NCI-H2107 treated with DMSO at 0.1 percent for 48 hours (cell line): ENCODE measurements around the gene ADRA2C.

Source experiments
- DNase-seq: peaks from one replicate; lab custom pipeline; 2025; ENCODE audit not compliant: unreplicated experiment; lab: John Stamatoyannopoulos, UW

The ADRA2C gene

DNA sequence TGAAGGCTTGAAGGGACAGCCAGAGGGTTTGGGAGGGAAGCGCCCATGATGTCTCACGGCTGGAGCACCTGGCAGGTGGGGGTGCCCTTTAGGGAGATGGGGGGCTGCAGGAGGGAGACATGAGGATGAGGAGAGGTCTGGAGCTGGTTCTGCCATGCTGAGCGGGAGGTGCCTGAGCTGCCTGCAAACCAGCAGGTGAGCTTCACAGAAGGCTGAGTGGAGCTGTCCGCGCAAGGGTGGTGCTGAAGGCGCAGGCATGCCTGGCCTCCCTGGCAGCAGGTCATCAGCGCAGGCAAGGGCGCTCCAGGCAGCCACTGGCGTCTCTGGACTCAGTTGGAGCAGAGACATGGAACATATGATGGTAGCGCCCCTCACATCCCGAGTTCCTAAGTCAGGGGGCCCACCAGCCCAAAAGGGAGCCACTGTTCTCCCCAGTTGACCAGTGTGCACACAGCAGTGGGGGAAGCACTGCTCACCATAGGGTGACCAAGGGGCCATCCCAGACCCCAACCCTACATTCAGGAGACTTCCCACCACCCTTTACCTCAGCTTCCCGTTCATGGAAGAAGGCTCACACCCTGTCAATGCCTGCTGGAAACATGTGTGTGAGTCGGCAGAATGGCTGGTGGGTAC lies 25.8 kb downstream of the ADRA2C start:
- DNase-seq = no peak

DNA sequence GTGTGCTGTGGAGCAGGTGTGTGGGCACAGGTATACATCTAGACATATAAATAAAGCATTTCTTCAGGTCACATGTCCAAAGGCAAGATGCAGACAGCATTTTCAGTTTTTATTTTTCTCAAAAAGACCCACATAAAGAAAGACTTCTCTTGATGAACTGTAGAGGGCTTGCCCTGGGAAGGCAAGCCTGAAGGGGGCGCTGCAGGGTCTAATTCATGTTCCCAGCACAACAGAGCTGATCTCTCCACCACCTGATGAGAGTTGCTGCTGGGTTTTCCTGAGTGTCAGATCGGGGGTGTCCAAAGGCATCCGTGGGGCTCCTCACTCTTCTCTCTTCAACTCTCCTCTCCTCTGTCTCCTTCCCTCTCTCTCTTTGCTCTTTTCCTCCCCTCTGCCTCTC lies 26.6 kb downstream of the ADRA2C start:
- no peak for DNase-seq

DNA sequence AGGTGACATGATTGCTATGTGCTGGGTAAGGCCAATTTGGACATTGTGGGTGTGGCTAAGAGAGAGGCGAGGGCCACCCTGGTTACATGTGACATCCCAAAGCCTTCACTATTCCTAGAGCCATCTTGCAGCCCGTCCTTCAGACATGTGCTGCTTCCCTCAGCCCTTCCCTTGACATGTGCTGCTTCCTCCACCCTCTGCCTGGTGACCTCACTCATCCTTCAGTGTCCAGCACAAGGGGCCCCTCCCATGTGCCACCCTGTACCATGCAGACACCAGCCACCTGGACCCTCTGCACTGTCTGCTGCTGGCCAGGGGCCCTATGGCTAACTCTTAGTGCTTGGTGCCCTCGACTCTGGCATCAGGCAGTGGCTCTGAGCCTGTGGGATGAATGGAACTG lies 27.4 kb downstream of the ADRA2C start:
- no peak for DNase-seq

DNA sequence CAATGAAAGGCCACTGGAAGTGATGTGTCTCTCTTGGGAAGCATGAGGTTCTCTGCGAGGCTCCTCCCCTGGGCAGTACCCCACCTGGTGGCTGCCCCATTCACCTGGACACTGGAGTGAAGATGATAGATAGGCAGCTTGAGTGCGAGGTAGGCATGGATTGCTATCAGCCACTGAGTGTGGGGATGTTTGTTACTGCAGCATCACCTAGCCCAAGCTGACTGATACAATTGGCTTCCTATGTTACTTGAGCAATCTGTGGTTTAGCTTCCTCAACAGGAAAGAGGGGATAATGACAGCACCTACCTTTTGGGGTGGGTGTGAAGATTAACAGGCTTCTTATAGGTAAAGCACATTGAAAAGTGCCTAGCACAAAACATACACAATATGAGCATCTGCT lies 30.8 kb downstream of the ADRA2C start:
- no peak for DNase-seq

DNA sequence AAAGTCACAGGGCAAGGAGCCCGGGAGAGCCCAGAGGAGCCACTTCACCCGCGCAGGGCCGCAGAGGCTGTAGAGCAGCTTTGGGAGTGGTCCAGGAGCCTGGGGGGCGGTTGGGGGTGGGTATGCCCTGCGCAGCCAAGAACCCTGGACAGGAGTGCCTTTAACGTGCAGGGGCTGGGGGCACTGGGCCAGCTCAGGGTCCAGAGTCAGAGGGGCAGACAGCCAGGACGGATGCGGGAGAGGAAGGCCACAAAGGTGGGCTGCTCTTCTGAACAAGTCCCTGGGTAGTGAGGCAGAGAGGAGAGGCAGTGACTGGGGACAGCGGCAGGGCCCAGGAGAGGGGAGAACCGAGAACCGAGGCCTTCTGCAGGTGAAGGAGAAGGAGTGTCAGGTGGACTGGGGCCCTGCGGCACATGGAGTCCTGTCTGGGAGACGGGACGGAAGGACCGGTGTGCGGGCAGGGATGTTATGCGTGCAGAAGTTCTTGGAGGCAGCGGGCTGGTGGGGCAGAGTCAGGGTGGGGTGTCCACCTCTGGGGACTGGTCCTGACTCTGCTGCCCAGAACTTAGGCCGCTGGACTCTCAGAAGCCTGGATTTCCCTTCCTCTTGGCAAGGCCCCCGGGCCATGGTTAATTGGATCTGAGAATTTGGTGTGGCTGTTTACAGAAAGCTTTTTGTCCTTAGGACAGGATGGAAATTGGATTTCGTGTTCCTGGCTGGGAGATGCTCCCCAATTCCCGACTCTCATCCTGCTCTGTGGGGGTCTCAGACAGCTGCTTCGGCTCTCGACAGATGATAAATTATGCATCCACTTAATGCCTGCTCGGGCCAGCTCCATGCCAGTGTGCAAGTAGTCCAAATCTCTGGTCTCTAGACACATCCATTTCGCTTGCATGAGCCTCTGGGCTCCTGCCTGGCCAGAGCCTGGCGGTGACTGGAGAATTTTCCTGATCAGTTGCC lies 31.9 kb downstream of the ADRA2C start:
- DNase-seq = no peak

DNA sequence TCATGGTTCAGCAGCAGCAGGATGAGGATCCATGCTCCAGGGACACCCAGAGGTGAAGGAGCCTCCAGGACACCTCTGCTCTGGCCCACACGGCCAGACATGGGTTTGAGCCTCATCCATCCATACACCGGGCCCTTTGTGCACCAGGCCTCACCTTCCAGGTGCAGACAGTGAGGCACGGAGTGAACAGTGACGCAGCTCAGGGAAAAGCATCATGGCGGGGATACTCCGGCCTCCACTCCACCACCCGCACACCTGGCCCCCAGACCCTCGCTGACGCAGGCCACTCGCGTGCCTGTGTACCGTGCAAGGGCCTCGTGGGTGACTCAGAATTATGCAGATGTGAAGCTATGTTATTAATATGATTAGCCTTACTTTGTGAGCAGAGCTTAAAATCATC lies 33.3 kb downstream of the ADRA2C start:
- DNase-seq = no peak

DNA sequence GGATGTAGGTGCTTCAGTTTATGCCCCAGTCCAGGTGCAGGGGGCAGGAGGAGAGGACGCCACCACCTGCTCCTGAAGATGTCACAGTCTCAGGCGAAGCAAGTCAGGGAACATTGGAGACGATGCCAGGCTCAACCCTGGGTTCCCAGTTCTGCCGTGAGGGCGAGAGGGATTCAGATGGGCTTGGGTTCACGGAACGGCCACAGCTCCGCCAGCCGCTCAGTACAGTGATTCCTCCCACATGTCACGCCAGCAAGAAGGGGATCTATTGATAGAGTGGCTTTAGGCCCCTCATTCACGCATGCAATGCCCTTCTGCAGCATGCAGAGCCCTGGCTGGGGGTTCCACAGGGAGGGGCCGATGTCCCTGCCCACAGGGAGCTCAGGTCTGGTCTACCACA lies 34.2 kb downstream of the ADRA2C start:
- DNase-seq = no peak

DNA sequence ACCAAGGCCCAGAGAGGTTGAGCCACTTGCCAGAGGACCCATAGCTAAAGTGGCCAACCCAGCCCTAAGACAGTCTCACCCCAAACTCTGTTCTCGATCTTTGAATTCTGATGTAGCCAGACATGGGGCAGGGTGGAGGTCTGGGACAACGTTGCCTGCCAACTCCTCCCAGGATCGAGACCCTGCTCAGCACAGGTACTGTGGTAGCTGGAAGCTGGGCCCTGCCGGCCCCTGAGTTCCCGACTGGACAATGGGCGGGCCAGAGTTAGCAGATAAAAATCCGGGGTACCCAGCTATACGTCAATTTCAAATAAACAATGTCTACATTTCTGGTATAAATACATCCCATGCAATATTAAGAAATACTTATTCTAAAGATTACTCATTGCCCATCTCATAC lies 35.3 kb downstream of the ADRA2C start:
- no peak for DNase-seq

DNA sequence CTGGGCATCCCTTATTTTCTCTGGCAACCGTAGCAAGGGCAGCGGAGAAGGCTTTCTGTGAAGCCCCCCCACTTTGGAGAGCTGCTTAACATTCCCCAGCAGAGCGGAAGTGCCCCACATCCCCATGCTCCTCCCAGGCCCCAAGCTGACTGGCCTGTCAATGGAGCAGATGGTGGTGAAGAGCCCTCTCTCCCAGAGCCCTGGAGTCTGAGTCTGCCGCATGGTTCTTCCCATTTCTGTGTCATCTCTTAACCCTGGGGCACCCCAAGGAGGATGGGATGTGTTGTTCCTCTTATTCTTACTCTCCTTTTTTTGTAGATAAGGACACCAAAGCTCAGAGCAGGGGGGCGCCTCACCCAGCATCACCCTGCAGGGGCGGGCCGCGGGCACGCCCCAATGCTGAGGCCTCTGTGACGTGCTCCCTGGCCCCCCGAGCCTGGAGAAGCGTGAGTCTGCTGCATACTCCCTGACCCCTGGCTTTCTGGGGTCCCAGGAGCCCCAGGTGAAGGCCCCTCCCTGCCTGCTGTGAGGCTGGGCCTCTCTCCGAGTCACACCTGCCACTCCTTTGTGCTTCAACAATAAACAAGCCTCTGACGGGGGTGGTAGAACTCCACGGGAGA lies 35.9 kb downstream of the ADRA2C start:
- no peak for DNase-seq

DNA sequence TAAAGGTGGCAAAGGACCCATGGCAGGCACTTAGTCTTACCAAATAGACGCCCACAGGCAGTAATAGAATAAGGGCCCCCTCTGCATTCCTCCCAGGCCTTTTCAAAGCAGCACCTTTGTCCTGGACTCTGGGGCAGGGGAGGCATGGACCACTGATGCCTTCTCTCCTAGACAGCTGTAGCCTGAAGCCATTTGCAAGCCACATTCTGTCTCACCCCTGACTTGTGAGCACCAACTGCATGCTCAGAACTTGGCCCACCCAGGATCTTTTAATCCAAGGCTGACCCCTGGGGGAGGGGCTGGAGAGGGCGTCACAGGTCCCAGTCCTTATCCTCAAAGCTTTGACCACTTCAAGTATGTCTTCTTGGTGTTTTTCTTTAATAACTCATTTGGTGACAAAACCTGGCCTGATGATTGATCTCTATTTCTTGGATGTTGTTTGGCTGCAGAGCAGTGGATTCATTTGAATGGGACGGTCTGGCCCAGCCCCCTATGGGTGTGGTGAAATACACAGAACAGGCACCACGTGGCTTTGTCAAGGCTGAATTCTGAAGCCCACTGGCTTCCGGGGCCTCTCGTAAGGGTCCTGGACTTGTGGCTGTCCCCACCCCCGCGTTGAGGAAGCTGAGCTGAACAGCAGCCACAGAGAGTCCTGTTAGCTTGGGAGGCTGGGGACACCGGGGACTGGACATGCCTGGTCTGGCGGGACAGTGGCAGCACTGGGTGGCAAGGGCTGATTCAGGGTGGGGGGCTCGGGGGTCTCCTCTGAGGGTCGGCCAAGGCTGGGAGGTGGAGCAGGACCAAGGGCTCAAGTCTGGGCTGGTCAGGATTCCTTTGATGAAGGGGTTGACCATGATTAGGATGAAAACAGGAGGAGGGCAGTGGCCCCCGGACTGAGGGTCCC lies 36.6 kb downstream of the ADRA2C start:
- peak; percentile 34 for DNase-seq

DNA sequence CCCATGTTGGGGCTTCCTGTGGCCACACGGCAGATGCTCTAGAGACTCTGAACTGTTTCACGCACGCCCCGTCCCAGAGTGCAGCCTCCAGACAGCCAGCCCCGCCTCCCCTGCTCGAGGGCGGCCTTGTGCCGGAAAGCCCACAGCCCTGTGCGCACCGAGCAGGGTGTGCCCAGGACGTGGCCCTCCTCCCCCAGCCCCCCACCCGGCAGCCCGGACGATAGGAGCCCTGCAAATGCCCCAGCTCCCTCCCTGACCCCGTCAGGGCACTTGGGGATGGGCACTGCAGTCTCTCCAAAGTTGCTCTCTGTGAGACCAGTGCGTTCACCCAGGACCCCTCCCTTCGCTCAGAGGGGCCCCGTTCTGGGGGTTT lies 37.3 kb downstream of the ADRA2C start:
- no peak for DNase-seq

DNA sequence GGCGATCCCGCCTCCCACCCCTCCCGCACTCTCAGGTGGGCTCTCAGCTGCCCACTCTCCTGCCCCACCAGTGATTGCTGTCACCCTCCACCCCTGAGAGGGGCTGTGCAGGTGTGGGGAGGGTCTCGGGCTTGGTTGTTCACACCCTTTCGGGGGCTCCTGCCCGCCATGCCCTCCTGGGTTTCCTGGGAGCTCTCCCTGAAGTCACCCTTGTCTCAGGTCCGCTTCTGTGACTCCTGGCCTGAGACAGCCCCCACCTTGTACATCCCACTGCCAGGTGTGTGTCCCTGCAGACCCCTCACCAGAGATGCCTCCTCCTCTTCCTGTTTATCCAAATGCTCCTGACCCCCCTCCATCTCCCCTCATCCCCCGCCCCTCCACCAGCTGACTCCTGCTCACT lies 37.8 kb downstream of the ADRA2C start:
- no peak for DNase-seq

DNA sequence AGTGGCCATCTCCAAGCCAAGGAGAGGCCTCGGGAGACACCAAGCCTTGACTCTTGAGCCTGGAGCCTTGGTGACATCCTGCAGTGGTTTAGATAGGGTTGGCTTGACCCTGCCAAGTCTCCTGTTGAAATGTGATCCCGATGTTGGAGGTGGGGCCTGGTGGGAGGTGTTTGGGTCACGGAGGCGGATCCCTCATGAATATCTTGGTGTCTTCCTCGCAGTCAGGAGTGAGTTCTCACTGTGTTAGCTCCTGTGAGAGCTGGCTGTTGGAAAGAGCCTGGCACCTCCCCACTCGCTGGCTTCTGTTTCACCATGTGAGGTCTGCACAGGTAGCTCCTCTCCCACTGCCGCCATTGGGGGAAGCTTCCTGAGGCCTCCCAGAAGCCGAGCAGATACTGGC lies 38.8 kb downstream of the ADRA2C start:
- DNase-seq = no peak

DNA sequence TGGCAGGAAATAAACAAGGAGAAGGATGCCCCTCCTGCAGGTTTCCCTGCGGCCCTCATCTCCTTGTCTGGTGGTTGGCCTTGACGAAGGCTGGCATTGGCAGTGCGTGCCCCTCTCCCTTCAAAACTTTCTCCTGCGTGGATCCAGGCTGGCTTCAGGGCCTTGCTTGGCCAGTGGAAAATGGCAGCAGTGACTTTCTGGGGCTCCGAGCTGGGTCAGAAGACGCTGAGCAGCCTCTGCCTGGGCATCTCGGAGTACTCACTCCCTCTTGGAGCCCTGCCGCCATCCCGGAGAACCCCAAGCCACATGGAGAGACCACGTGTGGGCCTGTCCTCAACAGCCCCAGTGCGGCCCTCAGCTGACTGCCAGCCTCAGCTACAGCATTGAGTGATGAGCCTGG lies 39.5 kb downstream of the ADRA2C start:
- no peak for DNase-seq

DNA sequence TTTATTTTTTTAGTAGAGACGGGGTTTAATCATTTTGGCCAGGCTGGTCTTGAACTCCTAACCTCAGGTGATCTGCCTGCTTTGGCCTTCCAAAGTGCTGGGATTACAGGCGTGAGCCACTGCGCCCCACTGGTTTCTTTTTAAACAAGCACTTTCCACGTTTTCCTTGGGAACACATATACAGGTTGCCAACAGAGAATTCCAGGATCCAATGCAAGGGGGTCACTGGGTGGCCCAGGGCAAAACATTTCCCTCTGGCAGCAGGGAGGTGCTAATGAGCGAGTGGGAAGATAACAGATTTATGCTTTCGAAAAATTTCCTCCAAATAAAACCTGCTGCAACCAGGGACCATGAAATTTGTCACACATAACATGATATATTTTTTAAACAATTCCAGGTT lies 41.1 kb downstream of the ADRA2C start:
- no peak for DNase-seq

DNA sequence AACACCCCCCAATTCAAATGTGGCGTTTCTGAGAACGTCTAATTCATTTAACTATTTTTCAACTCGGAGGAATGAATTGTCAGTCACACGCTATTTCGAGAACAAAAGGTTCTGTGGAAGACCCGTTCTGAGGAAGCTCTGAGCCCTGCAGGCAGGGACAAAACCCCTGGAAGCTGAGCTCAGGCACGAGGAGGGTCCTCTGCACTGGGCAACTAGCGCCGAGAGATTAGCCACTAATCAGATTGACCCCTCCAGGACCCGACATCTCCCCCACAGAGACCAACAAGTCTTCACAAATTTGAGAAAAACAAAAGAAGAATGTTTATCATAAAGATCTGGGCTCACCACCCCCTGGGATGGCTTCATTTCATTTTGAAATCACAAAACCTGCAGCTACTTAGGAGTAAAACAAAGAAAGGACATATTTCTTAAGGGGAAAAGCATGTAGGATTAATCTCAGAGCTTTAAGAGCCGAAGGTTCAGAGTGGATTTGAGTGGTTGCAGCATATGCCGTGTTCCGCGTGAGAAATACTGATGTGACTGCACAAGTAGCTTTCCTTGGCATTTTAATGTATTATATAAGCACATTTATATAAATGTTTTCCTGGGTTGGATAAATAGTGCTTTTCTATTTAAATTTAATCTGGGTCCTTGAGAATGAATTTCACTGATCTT lies 41.8 kb downstream of the ADRA2C start:
- no peak for DNase-seq

DNA sequence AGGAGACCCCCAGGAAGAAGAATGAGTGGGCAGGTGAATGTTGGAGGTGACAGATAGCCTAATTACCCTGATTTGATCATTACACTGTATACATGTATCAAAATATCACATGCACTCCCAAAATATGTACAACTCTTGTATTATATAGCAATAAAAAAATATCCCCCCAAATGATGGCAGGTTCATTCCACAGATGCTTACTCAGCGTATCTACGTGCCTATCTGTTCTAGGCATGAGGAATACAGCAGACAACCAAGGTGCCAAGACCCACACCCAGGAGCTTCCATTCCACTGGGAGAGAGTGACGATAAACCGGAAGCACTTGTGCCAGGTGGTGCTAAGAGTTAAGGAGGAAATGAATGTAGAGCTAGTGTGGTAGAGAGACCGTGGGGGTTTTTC lies 42.4 kb downstream of the ADRA2C start:
- DNase-seq = no peak

DNA sequence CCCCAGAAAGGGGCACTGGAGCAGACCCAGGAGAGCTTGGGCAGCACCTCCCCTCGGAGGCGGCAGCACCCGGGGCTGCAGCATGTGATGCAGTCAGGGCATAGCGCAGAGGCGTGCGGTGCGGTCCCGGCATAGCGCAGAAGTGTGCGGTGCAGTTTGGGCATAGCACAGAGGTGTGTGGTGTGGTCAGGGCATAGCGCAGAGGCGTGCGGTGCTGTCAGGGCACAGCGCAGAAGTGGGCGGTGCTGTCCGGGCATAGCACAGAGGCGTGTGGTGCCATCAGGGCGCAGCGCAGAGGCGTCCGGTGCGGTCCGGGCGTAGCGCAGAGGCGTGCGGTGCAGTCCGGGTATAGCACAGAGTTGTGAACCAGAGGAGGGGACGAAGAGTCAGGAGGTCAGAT lies 42.8 kb downstream of the ADRA2C start:
- no peak for DNase-seq

DNA sequence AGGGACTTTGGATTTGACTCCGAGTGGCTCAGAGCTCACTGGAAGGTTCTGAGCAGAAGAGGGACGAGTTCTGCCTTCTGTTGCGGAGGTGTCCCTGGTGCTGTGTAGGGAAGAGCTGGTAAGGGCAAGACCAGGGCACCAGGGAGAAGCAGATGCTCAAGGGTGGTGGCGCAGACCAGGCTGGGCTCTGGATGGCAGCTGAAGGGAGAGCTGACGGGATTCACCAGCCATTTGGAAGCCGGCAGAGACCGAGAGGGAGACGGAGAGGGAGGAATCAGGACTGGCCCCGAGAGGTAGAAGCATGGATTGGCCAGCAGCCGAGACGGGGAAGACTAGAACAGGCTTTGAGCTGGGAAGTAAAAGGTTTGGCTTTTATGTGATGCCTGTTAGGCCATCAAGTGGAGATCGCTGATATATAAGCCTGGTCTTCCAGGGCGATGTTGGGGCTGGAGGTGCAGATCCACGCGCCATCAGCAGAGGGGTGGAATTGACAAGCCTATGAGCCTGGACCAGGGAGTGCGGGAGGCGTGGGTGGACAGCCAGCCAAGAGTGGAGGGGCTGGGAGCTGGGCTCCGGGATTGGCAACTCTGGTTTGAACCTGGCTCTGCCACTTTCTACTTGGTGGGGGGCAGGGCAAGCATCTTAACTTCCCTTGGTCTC lies 43.4 kb downstream of the ADRA2C start:
- DNase-seq = no peak

DNA sequence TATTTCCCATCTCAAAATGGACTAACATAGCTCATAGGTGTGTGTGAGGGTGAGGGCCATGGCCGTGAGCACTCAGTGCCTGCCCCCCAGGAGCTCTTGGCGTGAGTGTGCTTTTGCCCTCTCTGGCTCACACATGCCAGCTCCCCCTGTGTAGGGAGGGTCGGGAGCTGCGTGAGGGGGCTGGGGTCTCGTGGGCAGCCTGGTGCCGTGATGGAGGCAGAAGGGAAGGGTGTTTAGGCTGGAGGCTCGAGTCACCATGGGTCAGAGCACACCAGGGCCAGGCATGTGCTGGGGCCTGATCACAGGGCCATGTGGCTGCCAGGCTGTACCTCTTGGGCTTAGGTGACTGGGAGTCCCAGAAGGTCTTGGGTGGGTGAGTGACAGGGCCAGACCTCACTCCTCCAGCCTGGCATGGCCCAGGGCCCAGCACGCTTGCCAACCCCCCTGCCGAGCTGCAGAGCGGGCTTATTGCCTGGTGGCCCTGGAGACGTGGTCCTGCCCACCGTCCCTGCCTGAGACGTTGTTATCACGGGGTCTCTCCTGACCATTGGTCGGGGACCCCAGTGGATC lies 44.0 kb downstream of the ADRA2C start:
- DNase-seq = no peak
